GM12873 (cell line): Measurements from ENCODE around the gene CARD11.

Experiments used
- CTCF ChIP-seq: IDR thresholded peaks from 2 replicates; pipeline ENCODE4 v1.5.1; 2012; ENCODE audit warnings: low read depth, mild to moderate bottlenecking, moderate library complexity, low read length, control low read depth; ENCODE audit not compliant: insufficient read depth; ENCODE audit errors: missing control alignments

CARD11 gene

GRCh38 chr7:3029138-3029537 is 14.5 kb downstream of the CARD11 start:
- TF ChIP-seq CTCF: no peak

- TF ChIP-seq CTCF: no peak
Measured at GRCh38 chr7:3028758-3029093, 14.9 kb downstream of the CARD11 start.

- TF ChIP-seq CTCF: no peak
Measured at GRCh38 chr7:3028071-3028757, 15.5 kb downstream of the CARD11 start.

- no peak for TF ChIP-seq CTCF
Measured at GRCh38 chr7:3027005-3027845, 16.4 kb downstream of the CARD11 start.

- no peak for TF ChIP-seq CTCF
Measured at GRCh38 chr7:3025616-3026015, 18.1 kb downstream of the CARD11 start.

GRCh38 chr7:3021825-3022224 is 21.8 kb downstream of the CARD11 start:
- no peak for TF ChIP-seq CTCF

- TF ChIP-seq CTCF: no peak
Measured at GRCh38 chr7:3020416-3020815, 23.3 kb downstream of the CARD11 start.
